HG02973 (cell line): ENCODE data around the gene ATG16L2.
"Not testable (repeated sequence)": the region's sequence is repeated elsewhere in the genome, so short reads cannot be mapped to it uniquely, and the experiment has no call there.

Experiments used
- ATAC-seq: cut with Tn5 transposase; IDR thresholded peaks from one replicate; pipeline ENCODE4 v1.9.1; 2021; ENCODE audit warnings: moderate library complexity; ENCODE audit not compliant: unreplicated experiment

The ATG16L2 gene

DNA sequence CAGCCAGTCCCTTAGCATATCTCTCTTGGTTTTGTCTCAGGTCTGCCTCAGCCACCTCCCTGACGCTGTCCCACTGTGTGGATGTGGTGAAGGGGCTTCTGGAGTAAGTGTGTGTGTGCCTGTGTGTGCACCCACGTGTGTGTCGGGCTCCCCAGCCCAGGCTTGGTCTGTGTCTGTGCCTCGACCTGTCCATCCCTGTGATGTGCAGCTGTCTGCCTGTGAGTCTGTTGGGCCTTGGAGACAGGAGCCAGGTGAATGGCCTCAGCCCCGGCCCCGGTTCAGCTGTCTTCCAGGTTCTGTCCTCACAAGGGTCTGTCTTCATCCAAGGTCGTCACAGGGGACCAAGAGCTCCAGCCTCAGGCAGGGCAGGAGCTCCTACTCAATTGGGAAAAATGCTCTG is 9.8 kb downstream of the ATG16L2 start:
- no peak for ATAC-seq

DNA sequence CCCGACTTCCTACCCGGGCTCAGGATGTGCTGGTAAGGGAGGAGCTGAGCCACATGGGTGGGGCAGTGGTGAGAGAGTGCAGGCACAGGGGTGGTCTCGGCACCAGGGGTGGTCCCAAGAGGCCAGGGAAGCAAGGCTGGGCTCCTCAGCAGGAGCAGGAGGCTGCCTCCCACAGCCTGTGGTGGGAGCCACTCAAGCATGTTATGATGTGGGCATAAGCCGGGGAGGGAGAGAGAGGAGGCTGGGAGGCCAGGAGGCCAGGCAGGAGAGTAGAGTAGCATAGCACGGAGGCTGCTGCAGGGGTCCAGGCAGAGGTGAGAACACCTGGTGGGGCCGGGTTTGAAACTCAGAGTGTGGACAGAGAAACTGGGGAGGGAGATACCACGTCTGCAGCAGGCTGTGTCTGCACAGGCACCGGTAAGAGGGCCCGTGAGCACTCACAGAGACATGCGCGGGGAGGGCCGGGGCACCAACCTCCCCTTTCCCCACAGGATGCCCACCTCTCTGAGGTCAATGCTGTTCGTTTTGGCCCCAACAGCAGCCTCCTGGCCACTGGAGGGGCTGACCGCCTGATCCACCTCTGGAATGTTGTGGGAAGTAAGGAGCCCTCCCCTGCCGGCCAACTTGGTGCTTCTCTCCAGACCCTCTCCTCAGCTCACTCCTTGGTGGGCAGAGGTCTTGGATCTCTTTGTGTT is 10.7 kb downstream of the ATG16L2 start:
- ATAC-seq: no peak

DNA sequence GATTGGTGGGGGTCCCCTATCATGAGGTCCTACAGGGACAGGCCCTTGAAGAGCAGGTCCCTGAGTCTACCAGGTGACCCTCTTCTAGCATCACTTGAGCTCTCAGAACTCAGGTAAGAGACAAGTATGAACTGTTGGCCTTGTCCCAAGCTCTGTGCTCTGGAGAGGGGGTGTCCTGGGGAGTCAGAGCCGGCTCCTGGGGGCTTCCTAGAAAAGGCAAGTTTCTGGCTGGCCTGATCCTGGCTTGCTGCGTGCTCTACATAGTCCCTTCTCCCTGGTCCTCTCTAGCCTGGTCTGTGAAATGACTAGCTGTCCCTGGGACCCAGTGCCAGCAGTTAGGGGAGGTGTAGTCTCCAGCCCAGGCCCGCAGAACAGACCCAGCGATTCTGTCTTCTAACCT is 11.4 kb downstream of the ATG16L2 start:
- ATAC-seq: no peak

DNA sequence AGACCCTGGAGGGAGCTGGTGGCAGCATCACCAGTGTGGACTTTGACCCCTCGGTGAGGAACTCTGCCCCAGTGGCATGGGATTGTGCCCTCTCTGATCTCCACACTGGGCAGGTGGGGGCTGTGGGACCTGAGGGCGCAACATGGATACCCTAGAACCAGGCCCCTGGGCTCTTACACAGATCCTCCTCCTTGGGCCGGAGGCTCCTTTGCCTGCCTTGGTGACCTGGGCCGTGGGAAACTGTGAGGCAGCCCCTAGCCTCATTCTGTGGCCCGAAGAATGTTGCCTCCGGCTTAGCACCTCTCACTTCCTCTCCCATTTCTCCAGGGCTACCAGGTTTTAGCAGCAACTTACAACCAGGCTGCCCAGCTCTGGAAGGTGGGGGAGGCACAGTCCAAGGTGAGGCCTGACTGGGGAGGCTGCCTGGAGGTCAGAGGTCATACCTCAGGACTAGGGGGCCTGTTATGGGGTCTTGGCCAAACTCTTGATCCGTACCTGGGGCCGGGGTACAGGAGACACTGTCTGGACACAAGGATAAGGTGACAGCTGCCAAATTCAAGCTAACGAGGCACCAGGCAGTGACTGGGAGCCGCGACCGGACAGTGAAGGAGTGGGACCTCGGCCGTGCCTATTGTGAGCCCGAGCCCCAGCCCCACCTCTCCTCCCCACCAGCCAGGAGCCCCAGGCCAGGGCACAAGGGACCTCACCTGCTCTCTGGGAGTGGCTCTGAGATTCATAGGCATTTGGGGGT is 12.2 kb downstream of the ATG16L2 start:
- no peak for ATAC-seq

DNA sequence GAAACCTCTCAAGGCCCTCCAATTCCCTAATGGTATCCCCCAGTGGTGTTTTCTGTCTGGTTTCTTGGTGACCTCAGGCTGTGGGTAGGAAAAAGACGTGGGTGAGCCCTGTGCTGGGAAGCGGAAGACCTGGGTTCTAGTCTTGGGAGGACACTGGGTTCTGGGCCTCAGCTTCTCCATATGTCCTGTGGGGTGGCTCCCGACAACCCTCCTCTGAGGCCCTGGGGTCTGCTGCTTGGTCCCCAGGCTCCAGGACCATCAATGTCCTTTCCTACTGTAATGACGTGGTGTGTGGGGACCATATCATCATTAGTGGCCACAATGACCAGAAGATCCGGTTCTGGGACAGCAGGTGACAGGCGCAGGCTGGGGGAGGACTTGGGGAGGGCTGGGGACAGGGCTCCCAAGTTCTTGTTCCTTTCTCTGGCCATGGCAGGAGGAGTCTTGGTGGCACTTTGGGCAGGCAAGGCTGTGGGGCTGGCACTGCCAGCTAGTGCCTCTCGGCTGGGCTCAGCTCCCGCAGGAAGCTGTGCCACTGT is 12.8 kb downstream of the ATG16L2 start:
- no peak for ATAC-seq

DNA sequence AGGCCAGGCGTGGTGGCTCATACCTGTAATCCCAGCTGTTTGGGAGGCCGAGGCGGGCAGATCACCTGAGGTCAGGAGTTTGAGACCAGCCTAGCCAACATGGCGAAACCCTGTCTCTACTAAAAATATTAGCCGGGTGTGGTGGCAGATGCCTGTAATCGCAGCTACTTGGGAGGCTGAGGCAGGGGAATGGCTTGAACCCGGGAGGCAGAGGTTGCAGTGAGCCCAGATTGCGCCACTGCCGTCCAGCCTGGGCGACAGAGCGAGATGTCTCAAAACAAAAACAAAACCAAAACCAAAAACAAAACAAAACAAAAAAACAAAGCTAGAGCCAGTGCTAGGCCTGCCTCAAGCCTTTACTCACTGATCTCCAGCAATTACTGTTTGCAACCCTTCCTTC is 13.4 kb downstream of the ATG16L2 start:
- ATAC-seq: not testable (repeated sequence)

DNA sequence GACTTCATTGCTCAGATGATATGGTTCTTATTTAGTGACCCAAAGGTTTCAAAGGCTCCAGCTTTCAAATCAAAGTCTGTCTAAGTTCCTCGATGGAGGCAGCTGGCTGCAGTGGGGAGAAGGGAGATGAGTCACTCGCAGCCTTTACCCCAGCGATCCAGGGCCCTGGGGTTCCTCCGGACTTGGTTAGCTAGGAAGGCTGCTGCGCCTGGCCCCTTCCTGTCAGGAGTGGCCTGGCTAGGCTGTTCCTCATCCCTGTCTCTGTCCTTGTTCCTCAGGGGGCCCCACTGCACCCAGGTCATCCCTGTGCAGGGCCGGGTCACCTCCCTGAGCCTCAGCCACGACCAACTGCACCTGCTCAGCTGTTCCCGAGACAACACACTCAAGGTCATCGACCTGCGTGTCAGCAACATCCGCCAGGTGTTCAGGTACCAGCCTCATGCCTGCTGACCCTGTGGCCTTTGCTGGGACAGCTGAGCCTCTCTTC is 13.9 kb downstream of the ATG16L2 start:
- no peak for ATAC-seq

DNA sequence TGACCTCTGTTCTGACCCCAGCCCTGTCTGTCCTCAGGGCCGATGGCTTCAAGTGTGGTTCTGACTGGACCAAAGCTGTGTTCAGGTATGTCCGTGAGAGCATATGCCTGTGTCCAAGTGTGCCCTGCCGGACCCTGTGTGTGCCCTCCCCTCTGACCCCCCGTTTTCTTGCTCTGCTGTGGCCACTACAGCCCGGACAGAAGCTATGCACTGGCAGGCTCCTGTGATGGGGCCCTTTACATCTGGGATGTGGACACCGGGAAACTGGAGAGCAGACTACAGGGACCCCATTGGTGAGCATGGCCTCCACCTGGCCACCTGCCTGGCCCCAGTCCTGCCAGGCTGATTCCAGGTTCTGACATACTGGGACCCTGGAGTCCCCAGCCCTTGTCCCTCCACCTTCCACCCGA is 14.5 kb downstream of the ATG16L2 start:
- no peak for ATAC-seq

DNA sequence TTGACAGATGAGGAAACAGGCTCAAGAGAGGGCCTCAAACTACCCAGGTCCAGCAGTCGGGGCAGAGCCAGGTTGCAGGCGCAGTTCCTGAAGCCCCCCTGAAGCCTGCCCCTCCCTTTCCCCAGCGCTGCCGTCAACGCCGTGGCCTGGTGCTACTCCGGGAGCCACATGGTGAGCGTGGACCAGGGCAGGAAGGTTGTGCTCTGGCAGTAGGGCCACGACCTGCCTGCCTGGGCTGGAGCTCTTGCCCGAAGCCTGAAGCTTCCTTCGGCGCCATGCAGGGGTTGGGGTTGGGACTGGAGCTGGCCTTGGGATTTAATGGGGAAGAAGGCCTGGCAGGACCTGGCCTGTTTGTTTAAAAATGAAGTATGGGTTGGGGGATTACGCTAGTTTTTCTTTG is 15.0 kb downstream of the ATG16L2 start:
- no peak for ATAC-seq

DNA sequence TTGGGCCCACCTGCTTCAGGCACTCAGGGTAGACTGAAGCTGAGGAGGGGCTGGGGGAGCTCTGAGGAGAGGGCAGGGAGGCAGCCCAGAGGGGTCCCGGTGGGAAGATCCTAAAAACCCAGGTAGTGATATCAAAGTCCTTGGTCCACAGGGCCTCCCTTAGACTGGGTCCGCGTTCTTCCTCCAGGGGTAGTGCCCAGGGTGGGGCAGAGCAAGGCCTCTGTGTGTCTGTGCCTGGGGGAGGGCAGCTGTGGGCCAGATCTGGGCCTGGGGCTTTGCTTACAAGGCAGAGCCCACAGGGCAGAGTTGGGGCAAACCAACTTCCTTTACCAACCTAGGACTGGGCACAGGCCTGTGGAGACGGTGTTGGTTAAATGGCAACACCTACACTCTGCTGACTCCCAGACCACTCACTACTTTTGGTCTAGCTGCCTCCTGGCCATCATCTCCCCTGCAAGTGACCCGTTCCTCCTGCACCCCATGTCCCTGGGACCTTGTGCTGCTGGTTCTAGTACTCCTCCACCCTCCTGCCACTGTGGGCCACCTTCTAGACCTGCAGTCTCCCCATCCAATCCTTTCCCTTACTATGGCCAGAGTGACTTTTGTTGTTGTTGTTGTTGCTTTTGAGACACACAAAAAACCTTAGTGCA is 15.8 kb downstream of the ATG16L2 start:
- ATAC-seq: no peak

DNA sequence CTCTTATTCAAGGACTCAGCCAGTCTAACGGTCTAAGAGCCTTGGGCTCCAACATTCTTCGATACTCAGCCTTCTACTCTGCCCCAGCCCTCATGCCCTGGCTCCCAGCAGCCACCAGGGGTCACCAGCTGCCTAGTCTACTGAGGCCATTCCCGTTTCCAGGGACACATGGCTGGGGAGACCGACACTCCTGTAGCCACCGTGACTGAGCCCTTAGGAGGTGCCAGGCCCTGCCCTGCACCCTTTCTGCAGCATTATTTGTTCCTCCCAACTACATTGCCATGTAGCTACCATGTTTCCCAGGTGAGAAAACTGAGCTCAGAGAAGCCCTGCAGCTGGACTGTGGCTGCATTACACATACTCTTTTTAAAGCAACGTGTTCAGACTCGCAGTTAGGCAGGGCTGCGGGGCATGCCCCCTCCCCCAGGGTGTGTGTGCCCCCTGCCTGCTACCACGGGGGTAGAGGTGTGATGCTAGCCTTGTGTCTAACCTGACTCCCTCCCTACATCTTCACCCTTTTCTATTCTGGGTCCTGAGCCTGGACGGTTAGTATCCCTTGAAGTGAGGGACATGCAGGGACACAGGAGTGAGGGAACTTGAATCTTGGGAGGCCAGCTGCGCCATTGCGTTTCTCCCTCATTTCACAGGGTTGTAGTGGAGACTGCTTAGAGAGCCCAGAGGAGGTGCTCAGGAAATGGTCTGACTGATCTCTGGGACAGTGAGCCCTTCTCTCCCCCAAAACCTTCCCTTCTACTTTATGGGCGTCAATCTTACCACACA is 17.5 kb downstream of the ATG16L2 start:
- ATAC-seq: no peak

DNA sequence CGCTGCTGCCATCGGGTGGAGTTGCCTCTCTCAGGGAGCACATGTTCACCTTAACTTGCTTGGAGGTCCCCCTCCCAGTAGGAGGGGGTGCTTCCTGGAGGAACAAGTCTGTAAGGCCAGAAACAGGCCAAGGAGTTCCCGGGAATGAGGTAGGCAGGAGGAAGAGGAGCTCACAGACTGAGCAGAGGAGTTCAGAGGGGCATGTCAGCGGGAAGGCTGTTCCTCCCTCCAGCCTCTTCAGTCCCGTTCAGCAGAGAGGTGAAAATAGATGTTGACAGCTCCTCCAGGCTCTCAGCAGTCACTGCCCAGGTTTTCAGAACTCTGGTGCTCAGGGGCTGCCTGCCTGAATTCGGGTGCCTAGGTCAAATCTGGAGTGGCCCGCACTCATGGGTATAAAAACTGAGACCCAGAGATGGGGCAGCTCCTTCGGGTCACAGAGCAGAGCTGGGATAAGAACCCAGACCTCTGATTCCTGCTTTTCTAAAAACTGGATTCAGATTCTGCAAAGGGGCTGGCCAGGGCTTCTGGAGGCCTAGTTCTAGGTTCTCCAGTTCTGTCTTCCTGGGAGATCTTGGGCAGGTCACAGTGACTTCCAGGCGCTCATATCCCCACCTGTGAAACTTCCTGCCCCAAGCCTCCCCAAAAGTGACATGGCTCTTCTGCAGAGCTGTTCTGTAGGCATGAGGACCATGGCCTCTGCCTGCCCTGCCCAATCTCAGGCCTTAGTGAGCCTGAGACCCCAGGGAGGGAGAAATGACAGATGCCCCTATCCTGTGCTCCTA is 18.3 kb downstream of the ATG16L2 start:
- no peak for ATAC-seq

DNA sequence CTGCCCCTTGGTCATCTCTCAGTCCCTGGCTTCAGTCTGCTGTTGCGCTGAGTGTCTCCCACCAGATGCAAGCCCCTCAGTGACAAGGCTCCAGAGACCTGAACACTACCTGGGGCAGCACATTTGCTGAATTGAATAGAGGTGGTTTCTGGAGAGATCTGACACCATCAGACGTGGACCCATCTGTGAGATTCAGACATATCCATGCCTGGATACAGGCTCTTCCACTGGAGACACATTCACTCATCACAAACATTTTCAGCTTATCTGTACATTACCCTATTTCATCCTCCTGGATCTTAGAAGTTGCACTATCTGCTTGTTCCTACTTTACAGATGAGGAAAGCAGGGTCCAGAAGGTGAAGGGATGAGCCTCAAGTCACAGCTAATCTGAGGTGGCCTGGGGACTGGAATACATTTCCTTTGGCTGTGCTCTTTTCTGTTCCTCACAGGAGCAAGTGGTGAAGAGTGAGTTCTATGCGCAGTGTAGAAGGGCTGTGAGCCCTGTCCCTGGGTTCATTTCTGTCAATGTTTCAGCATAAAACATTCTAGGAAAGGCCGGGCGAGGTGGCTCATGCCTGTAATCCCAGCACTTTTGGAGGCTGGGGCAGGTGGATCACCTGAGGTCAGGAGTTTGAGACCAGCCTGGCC is 19.0 kb downstream of the ATG16L2 start:
- no peak for ATAC-seq

DNA sequence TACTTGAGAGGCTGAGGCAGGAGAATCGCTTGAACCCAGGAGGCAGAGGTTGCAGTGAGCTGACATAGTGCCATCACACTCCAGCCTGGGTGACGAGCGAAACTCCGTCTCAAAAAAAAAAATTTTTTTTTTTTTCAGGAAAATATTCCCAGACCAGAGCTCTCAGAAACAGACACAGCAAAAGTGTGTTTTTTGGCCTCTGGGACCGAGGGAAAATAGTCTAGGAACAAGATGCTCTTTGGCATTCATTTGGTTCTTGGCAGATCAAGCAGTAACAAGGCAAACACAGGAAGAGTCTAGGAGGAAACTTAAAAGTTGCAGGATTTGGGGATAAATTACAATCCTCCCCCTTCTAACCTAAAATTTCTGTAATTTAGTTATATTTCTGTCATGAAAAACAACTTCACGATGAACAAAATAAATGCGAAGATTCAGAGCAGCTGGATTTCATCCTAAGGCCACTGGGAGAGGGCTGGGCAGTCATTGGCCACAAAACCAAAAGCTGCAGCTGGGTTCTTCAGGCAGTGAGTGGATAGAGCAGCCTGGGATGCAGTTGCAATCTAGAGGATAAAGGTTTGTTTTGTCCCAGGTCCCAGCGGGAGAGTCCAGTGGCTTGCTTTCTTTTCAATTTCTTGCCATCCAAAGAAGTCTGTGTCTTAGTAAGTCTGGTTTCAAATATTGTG is 19.7 kb downstream of the ATG16L2 start:
- no peak for ATAC-seq

DNA sequence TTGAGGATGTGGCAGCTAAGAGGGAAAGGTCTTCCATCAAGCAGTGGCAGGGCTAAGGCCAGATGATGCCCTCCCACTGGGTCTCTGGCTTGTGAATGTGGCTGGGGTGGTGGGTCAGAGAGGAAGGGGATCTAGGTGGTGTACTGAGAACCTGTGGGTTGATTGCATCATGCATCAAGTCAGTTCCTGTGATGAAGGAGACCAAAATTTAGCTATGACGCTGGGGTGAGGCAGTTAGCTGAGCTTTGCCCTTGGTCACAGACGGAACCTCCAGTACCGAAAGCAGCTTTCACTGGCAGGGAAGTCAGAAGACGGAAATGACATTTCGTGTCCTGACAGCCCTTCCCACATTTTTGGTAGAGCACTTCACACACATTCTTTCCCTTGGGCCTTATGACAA is 20.7 kb downstream of the ATG16L2 start:
- no peak for ATAC-seq

DNA sequence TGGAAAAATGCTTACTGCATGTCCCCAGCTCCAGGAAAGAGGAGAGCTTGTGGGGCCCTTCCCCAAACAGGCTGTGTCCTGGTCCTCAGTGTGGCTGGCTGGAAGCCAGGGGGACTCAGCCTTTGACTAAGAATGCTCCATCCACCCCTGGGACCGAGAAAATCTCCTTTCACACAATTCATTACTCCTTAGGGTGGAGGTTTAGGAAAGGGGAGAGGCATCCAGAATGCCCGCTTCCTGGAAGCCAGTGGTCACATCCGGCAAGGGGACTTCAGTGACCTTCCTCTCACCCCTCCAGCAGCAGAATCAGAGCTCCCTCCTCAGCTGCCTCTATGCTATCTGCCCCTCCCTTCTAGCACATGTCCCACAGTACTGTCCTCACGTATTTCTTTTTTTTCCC is 21.9 kb downstream of the ATG16L2 start:
- ATAC-seq: no peak

DNA sequence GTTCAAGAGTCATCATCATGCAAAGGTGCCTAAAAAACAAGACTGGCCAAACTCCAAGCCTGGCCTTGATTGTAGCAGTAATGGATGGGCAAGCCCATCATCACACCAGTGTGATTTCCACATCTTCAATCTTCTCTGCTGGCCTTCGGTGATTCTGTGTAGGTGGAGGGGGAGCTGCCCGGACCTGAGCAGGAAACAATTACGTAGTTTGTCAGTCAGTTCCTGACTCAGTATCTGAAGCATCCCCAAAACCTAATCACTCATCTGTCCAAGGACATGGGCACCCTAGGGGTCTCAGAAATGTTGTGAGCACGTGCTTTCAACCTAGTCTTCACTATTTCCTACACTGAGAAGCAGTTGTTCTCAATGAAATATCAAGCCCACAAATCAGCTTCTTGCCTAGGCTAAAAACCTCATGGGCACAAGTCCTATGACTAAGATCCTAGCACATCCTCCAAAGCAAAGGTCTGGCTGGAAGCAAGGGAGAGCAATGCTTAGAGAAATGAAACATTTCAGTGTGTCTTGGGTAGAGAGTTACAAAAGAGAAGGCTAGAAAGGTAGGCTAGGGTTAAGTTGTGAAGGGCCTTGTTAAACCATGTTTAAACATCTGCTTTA is 24.6 kb downstream of the ATG16L2 start:
- ATAC-seq: no peak

DNA sequence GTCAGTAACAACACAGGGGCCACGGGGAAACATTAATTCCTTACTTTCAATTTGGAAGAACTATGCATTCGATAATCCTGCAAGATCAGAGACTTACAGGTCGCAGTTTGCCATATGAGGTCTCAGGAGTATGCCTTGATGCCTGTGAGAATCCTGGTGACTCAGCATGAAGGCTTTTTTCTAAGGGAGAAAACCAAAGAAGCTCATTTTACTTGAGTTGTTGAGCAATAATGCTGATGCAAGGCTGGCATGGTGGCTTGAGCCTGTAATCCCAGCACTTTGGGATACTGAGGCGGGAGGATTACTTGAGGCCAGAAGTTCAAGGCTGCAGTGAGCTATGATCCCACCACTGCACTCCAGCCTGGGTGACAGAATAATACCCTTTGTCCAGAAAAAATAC is 26.6 kb downstream of the ATG16L2 start:
- no peak for ATAC-seq

DNA sequence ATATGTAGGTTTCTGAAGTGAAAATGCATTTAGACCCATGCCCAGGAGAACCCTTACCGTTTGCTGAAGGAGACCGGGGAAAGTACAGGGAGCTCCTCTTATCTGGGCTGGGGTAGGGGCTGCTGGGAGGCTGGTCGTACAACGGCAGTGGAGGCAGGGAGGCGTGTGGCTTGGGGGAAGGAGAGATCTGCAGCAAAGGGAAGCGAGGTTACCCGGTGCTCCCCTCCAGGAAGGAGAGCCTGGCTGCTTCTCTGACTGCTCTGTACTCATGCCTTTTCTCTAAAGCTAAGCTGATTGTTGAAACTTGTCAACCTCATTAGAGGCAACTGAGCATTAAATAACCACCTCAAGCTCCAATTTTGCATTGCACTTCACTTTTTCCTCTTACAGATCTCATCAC is 27.2 kb downstream of the ATG16L2 start:
- no peak for ATAC-seq
